ENCODE results near the gene ITGAX.

DNA sequence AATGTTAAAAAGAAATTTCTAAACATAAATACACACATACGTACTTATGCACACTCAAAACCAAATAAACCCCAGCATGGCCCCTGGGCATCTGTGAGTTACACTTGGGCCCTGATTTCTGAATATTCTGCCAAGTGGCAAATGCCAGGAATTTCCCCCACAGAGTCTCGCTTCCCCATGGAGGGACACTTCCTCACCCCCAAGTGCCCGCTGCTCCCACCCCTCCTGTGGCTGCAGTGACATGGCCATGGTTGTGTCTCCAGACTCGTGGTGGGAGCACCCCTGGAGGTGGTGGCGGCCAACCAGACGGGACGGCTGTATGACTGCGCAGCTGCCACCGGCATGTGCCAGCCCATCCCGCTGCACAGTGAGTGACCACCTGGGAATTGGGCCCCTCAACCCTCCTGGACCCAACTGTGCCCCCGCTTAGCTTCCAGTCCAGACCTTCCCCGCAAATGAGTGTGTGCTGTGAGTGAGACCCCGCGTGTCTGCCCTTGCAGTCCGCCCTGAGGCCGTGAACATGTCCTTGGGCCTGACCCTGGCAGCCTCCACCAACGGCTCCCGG, 42.2 kb downstream of the ITGAX start:
- TF ChIP-seq EZH2phosphoT487 (IDR thresholded peaks at IDR 0.05; ENCODE audit: insufficient read depth, low read depth) (no peak), EZH2 (IDR thresholded peaks at IDR 0.05; ENCODE audit: insufficient read depth, poor library complexity, severe bottlenecking) (no peak)

All from GM23248 (cell line).